GM19023 (cell line): Measurements from ENCODE around the gene CCNC.
A peak's percentile ranks its signal among the peaks of the same experiment; 100 is the strongest.

Experiments used
- ATAC-seq: cut with Tn5 transposase; IDR thresholded peaks from one replicate; pipeline ENCODE4 v1.9.1; 2021; ENCODE audit warnings: mild to moderate bottlenecking, moderate library complexity; ENCODE audit not compliant: unreplicated experiment

CCNC gene

DNA sequence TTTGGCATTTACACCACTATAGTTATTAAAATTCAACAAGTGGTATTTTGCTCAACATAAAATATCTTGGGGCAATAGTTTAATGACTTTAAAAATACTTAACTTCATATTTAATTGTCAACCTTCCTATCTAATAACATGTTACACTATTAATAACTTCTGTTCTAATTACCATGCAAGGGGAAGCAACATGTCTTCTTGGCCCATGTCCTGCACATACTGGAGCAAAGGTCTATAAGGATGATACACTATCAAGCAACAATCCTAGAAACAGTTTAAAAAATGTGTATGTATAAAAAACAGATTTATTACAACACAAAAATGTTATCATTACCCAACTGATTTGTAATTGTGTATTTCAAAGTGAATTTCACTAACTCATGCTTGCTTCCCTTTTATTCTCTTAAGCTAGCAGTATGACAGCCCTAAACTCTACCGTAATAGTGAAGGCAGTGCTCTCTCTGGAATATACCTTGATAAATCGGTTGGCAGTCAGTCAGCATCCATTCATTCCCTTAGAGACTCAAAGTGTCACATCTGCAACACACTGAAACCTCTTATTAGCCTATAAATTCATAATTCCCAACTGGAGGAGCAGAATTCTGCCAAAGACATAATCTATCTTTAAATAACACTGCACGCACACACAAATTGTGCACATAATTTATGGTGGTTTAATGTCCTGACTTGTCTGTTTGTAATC lies 18.3 kb downstream of the CCNC start:
- ATAC-seq, result no peak

DNA sequence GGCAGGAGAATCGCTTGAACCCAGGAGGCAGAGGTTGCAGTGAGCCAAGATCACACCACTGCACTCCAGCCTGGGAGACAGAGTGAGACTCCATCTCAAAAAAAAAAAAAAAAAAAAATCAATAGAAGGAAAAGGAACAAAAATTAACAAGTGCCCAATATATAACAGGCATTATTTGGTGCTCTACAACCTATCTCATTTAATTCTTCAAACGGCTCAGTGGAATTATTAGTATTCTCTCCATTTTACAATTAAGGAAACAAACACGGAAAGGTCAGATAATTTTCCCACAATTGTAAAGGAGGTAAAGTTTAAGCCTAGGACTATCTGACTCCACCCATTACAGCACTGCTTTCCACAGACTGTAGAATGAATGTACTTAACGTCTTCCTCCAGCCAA lies 19.8 kb downstream of the CCNC start:
- ATAC-seq, result no peak

DNA sequence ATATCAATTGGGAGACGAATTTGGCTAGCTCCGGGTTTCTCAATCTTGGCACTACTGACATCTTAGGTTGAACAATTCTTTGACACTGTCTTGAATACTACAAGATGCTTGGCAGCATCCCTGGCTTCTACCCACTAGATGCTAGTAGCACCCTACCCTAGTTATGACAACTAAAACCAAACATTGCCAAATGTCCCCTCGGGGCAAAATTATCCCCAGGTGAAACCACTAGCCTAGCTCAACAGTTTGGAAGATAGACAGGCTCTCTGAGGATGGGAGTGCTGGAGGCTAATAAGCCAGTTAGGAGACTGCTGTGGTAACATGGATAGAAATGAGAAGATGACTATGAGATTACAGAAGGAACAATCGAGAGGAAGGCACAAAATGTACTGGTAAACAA lies 20.9 kb downstream of the CCNC start:
- no peak for ATAC-seq

DNA sequence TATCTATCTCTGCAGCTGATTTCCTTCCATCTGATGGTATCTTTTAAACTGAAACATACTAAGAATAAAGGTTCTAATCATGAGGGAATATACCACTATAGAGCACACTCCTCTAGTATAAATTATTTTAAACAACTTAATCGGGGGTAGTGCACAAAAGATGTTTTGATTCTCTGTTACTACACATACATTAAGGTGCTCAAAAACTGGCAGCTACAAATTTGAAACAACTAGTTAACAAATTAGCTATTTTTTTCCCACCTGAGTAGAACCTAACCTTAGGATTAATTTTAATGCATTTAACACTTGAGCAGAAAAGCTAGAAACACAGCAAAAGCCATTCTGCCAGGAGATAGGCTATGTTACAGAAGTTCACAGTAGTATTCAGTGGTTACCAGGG lies 23.0 kb downstream of the CCNC start:
- no peak for ATAC-seq

DNA sequence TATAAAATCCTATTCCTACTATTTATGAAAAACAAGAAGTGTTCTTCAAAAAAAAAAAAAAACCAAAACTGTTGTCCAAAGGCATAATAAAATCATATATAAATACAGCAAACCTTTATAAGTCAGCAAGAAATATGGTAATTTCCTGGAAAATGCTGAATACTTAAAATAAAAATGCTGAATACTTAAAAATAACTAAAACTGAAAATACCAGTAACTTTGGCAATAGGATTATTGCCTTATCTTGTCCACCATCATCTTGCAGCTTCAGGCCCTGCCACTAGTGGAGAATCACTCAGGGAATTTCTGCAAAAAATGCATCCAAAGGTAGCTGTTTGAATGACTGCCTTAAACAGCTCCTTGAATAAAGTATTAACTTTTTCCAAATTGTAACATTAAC lies 24.5 kb downstream of the CCNC start:
- ATAC-seq, result no peak

DNA sequence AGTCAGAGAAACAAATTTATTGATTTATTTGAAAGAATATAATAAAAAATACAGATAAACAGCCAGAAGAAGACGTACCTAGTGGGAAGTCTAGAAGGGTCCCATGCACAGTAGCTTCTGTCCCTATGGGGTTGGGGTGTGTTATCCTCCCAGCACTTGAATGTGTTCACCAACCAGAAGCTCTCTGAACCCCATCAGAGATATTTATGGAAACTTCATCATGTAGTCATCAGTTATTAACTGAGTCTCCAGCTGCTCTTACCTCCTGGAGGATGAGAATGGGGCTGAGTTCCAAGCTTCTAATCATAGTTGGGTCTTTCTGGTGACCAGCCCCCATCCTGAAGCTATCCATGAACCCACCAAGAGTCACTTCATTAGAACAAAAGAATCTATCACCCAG lies 37.8 kb downstream of the CCNC start:
- no peak for ATAC-seq

DNA sequence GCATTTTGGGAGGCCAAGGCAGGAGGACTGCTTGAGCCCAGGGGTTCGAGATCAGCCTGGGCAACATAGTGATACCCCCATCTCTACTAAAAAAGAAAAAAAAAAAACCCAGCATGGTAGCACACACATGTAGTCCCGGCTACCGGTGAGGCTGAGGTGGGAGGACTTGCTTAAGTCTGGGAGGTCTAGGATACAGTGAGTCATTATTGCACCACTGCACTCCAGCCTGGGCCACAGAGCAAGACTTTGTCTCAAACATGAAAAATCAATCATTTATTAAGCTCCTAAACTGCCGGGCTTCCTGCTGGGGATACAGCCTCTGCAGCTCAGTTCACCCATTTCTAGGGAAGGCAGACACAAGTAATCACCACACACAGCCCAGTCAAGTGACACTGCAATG lies 45.9 kb downstream of the CCNC start:
- ATAC-seq, result no peak

DNA sequence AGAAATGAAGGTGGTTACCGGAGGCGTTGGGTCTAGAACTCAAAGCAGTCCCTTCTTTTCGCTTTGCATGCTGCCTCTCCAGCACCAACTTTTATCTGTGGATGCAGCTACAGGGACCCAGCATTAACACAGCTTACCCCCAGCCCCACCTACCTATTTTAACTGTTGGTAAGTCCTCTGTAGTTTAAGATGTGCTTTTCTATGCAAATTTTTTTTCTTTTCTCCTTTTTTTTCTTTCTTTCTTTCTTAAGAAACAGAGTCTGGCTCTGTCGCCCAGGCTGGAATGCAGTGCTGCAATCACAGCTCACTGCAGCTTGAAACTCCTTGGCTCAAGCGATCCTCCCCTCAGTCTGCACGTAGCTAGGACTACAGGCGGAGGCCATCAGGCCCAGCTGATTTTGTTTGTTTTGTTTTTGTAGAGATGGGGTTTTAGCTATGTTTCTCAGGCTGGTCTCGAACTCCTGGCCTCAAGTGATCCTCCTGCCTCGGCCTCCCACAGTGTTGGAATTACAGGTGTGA lies 46.8 kb downstream of the CCNC start:
- ATAC-seq, result peak; percentile 21

DNA sequence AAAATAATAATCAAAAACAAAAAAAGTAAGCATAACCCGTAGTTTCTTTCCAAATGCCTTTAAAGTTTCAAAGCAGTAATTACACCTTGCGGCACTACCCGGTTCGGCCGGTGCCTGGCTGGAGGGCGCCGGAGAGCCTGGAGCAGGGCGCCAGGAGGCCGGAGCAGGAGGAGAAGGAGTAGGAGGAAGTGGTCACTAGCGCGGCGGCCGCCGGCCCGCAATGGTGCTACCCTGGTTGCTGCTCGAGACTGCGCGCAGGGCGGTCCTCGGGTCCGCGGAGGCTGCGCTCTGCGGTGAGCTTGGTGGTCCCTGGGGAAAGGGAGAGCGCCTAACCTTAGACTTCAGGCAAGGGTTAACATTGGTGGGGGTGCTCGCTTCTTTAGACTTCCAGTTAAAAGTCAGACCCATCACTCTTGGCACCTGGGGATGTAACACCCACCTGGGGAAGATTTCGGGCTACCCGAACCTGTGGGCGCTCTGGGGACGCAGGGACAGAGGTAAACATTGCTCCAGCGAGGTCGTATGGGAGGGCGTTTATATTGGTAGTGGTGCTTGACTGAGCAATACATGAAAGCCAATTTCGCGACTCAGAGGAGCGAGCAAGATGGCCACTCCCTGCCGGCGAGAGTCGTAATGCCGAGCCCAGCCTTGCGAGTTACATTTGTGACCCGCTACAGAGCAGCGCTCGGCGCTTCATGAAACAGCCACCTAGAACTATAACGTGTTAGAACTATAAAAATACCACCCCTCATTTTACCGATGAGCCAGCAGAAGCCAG lies 47.4 kb downstream of the CCNC start:
- peak; percentile 98 for ATAC-seq

DNA sequence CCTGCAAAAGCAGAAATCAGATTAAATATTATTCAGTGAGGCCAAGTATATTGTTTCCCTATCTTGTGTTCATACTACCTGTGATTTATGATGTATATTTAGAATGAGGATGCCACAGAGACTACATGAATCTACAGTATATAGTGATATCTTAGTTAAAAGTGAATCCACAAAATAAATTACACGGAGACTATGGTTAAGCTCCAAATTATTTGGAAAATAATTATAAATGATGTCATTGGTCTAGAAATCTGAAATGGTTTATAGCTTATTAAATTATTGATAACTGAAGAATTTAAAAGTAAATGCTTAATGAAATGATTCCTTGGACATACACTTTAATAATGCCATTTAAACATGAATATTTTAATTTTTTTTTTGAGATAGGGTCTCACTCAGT lies 49.0 kb downstream of the CCNC start:
- no peak for ATAC-seq

DNA sequence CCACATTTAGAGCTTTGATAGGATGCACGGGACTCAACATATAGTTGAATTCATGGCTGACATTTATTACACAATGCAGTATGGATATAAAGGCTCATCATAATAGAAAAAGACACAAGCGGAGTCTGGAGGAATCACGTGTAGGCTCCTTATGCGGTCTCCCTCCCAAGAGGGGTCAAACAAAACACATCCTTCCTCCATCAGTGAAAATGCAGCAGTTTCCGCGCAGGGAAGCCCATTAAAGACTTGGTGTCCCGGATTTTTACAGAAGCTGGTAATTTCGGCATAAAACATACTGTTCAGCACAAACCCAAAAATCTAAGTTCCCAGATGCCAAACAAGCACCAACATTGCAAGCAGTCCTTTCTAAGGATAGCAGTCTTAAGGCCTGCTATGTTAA lies 54.4 kb downstream of the CCNC start:
- ATAC-seq, result no peak

DNA sequence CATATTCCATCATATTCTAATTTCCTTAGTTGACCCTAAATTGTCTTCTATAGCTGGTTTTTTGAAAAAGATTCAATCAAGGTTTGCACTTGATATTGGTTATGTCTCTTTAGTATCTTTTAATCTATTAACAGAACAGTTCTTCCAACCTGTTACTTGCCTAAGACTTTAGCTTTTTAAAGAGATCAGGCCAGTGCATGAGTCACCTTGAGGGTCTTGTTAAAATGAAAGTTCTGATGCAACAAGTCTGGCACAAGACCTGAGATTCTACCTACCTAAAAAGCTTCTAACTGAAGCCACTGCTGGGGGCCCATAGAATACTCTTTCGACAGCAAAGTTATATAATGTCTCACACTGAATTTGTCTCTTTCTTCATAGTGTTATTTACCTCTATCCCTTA lies 56.4 kb downstream of the CCNC start:
- ATAC-seq, result no peak

DNA sequence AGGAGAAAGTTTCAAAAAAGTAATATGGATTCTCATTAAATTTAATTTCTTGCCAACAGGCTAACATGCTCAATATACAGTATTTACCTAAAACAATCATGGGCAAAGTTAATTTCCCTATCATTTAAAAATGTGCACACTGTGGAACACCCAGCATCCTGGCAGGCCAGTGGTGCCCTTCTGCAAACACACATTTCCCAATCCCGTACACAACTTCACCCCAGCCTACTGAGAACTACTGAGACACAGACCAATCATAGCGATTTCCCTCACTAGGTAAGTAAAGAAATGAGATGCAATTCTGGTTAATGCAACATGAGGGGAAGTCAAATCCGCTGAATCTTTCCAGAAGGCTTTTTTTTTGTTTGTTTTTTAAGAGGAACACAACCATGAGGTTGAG lies 60.8 kb downstream of the CCNC start:
- ATAC-seq, result no peak

DNA sequence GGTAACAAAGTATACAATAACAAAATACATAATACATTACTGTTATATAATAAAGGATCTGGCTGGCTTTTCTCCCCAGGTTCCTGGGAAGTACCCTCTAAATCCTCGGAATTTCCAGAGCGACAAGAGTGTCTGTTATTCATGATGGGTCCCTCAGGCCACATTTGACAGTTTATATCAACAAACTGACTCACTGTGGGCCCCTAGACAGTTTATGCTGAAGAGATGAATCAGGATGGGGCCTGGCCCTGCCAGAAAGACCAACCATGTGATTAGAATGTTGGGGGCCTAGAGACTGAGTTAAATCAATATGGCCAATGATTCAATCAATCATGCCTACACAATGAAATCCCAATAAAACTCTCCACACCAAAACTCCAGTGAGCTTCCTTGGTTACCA lies 66.7 kb downstream of the CCNC start:
- no peak for ATAC-seq

DNA sequence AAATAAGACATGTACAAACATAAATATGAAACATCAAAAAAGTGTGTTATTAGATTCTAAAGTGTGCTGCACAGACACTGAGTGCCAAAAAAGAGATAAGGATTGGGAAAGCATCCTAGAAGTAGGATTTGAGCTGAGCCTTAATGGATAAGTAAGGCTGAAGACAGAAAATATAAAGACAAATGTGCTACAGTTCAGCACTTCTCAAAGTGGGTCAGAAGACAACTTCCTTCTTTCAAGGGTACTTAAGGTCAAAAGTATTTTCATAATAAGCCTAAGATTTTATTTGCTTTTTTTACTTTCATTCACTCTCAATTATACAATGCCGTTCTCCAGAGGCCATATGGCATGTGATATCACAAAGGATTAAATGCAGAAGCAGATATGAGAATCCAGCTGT lies 70.0 kb downstream of the CCNC start:
- no peak for ATAC-seq

DNA sequence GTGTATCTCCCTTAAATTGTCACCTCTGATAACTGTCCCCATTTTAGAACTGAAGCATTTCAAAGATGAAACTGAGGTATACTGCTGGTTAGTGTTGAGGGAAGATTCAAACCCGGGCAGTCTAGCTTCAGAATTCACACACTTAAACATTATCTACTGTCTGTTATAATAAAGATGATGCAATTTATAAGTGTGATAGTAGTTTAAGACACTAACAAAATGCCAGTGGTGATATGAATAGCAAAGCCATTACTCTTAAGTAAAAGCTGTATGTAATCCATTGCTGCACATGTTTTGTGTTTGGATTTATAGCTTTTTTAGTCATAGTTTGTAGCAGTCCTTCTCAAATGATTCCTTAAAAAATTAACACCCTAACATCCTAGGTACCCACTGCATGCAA lies 73.0 kb downstream of the CCNC start:
- ATAC-seq, result no peak
